Body of pancreas (tissue), 4 donors: Measurements from ENCODE around the gene CNTNAP2.

Experiments
- CTCF ChIP-seq, 7 experiments: fragments of 450-650 bp in 4 of 7; fragments of 200-600 bp in 3 of 7; sonication (generic) in 3 of 7; IDR thresholded peaks; one replicate each; pipeline ENCODE4 v1.5.1; 2016 to 2019; ENCODE audit warnings: antibody characterized with exemption in 7 of 7
- POLR2A ChIP-seq, 3 donors: fragments of 450-650 bp; IDR thresholded peaks; one replicate each; pipeline ENCODE4 v1.6.1; 2016; ENCODE audit warnings: antibody characterized with exemption in 3 of 3, mild to moderate bottlenecking in 2 of 3

GRCh38 chr7:146830686-146831085 is 714.1 kb downstream of the CNTNAP2 start:
- TF ChIP-seq CTCF (IDR thresholded peaks at IDR 0.05) = no peak
- TF ChIP-seq POLR2A (IDR thresholded peaks at IDR 0.05) = no peak
